HG02852 (cell line): ENCODE results near the gene ALOXE3.
"Not testable (repeated sequence)": the region's sequence is repeated elsewhere in the genome, so short reads cannot be mapped to it uniquely, and the experiment has no call there.

Experiments used
- ATAC-seq: cut with Tn5 transposase; IDR thresholded peaks from one replicate; pipeline ENCODE4 v1.9.1; 2021; ENCODE audit warnings: mild to moderate bottlenecking, moderate library complexity; ENCODE audit not compliant: unreplicated experiment

Gene ALOXE3

GRCh38 chr17:8073627-8074484 lies 44.5 kb downstream of the ALOXE3 start:
- no peak for ATAC-seq

- ATAC-seq = no peak
Observed at GRCh38 chr17:8072729-8073461, 45.4 kb downstream of the ALOXE3 start.

- ATAC-seq = no peak
Observed at GRCh38 chr17:8072341-8072728, 46.0 kb downstream of the ALOXE3 start.

GRCh38 chr17:8071496-8071895 lies 46.8 kb downstream of the ALOXE3 start:
- ATAC-seq = no peak

- no peak for ATAC-seq
Observed at GRCh38 chr17:8069587-8069860, 48.8 kb downstream of the ALOXE3 start.

- no peak for ATAC-seq
Observed at GRCh38 chr17:8068736-8069586, 49.4 kb downstream of the ALOXE3 start.

GRCh38 chr17:8067806-8068205 lies 50.5 kb downstream of the ALOXE3 start:
- no peak for ATAC-seq

GRCh38 chr17:8066841-8067775 lies 51.2 kb downstream of the ALOXE3 start:
- ATAC-seq = no peak

GRCh38 chr17:8064561-8065019 lies 53.7 kb downstream of the ALOXE3 start:
- ATAC-seq = no peak

- ATAC-seq = no peak
Observed at GRCh38 chr17:8063761-8064534, 54.4 kb downstream of the ALOXE3 start.

GRCh38 chr17:8062807-8063483 lies 55.4 kb downstream of the ALOXE3 start:
- ATAC-seq = no peak

- ATAC-seq = no peak
Observed at GRCh38 chr17:8062435-8062806, 55.9 kb downstream of the ALOXE3 start.

- not testable (repeated sequence) for ATAC-seq
Observed at GRCh38 chr17:8061851-8062250, 56.5 kb downstream of the ALOXE3 start.

GRCh38 chr17:8060274-8060673 lies 58.0 kb downstream of the ALOXE3 start:
- no peak for ATAC-seq

- ATAC-seq = no peak
Observed at GRCh38 chr17:8059131-8059530, 59.2 kb downstream of the ALOXE3 start.

- no peak for ATAC-seq
Observed at GRCh38 chr17:8057691-8058114, 60.6 kb downstream of the ALOXE3 start.

GRCh38 chr17:8056976-8057625 lies 61.2 kb downstream of the ALOXE3 start:
- no peak for ATAC-seq

GRCh38 chr17:8056232-8056975 lies 61.9 kb downstream of the ALOXE3 start:
- no peak for ATAC-seq
